K562 (cell line): ENCODE results near the gene ZNF648. TPM values are rescaled to one million over a fixed set of nuclear protein-coding genes. Genes with fewer than 3 reads are reported as not detected.

Experiments used
- ATAC-seq: fragments of 200-7000 bp; cut with Tn5 transposase; 3 replicates; pipeline ENCODE4 v1.9.1; 2020; ENCODE audit warnings: moderate library complexity
- BruUV-seq: library from RNA; stranded (reverse); fragments of 400-500 nt; replicated peaks from 2 replicates; lab custom pipeline; 2021; lab: Mats Ljungman, UMichigan
- CTCF ChIA-PET: fragments of 300-600 bp; formaldehyde crosslinking; extraction: SDS; loops from one replicate; lab custom pipeline; 2021; ENCODE audit warnings: low intra/inter-chr PET ratio; lab: Yijun Ruan, JAX
- POLR2A ChIA-PET: fragments of 300-600, 350-650 bp; sonication (Branson Sonifier 250); formaldehyde crosslinking; extraction: SDS; loops from one replicate; lab custom pipeline; 2021; ENCODE audit warnings: antibody characterized with exemption, inconsistent platforms; lab: Yijun Ruan, JAX
- DNase-seq, 4 experiments: peaks; one replicate each; pipeline versions ENCODE4 v3.0.0 to v3.0.0-alpha.2; 2011 to 2018; ENCODE audit warnings: low spot score in 3 of 4, mixed read lengths in 3 of 4; ENCODE audit errors: extremely low read depth in 1 of 4
- FAIRE-seq: peaks from 2 replicates; lab custom pipeline; 2011; peaks lifted over from hg19 to GRCh38; lab: Jason Lieb, UNC
- H2AFZ ChIP-seq: 2 replicates; pipeline ENCODE4 v1.6.0; 2011; ENCODE audit warnings: low read depth, low read length, control low read depth, inconsistent platforms
- H3K27ac ChIP-seq: fragments of 200-600 bp; 3 replicates; pipeline ENCODE4 v1.8.0; 2011; ENCODE audit warnings: low read depth, mild to moderate bottlenecking, control low read depth, inconsistent platforms, low read length, moderate library complexity, mixed read lengths; ENCODE audit errors: extremely low read depth
- H3K27me3 ChIP-seq, 2 experiments: fragments of 300-600 bp in 1 of 2; 2 replicates in 1 of 2; 3 replicates in 1 of 2; pipeline versions ENCODE4 v1.6.0 to v1.8.0; 2011; ENCODE audit warnings: inconsistent platforms in 2 of 2, low read length in 2 of 2, mild to moderate bottlenecking in 1 of 2, mixed read lengths in 1 of 2, moderate library complexity in 1 of 2; ENCODE audit not compliant: control insufficient read depth in 2 of 2, insufficient read depth in 2 of 2
- H3K36me3 ChIP-seq: fragments of 300-600 bp; 3 replicates; pipeline ENCODE4 v1.8.0; 2011; ENCODE audit warnings: mild to moderate bottlenecking, low read length, inconsistent platforms; ENCODE audit not compliant: control insufficient read depth, insufficient read depth
- H3K4me1 ChIP-seq, 2 experiments: fragments of 200-600 bp in 1 of 2; replicated peaks in 1 of 2; 2 replicates in 1 of 2; 3 replicates in 1 of 2; pipeline versions ENCODE4 v1.5.1 to v1.8.0; 2011; ENCODE audit warnings: inconsistent platforms in 2 of 2, low read length in 2 of 2, mild to moderate bottlenecking in 1 of 2, mixed read lengths in 1 of 2, moderate library complexity in 1 of 2; ENCODE audit not compliant: control insufficient read depth in 2 of 2, insufficient read depth in 2 of 2
- H3K4me2 ChIP-seq: 2 replicates; pipeline ENCODE4 v1.6.1; 2011; ENCODE audit warnings: low read length, control low read depth, inconsistent platforms, mixed read lengths; ENCODE audit not compliant: insufficient read depth
- H3K4me3 ChIP-seq: fragments of 200-600 bp; sonication (generic), shearing (Covaris generic); 2 replicates; pipeline ENCODE4 v1.5.1; 2016; ENCODE audit warnings: control low read depth, inconsistent platforms
- H3K79me2 ChIP-seq: fragments of 200-600 bp; 3 replicates; pipeline ENCODE4 v1.8.0; 2011; ENCODE audit warnings: low read length, inconsistent platforms; ENCODE audit not compliant: control insufficient read depth, insufficient read depth
- H3K9ac ChIP-seq, 2 experiments: 2 replicates each; pipeline versions ENCODE4 v1.6.0 to v1.6.1; 2011; ENCODE audit warnings: low read depth in 2 of 2, low read length in 2 of 2, control low read depth in 1 of 2, inconsistent platforms in 1 of 2, mild to moderate bottlenecking in 1 of 2, mixed read lengths in 1 of 2; ENCODE audit not compliant: insufficient read depth in 1 of 2
- H3K9me1 ChIP-seq: one replicate; pipeline ENCODE4 v1.6.0; 2011; ENCODE audit warnings: inconsistent platforms, mild to moderate bottlenecking, low read length, moderate library complexity; ENCODE audit not compliant: control insufficient read depth, insufficient read depth
- H3K9me3 ChIP-seq: replicated peaks from 2 replicates; pipeline ENCODE4 v1.5.1; 2011; ENCODE audit warnings: low read depth, low read length, inconsistent platforms; ENCODE audit not compliant: control insufficient read depth, insufficient read depth
- H4K20me1 ChIP-seq: replicated peaks from 2 replicates; pipeline ENCODE4 v1.6.1; 2011; ENCODE audit warnings: low read length, inconsistent platforms, mixed read lengths; ENCODE audit not compliant: control insufficient read depth, insufficient read depth
- COPS2 ChIP-seq: fragments of 450-650 bp; conservative IDR thresholded peaks from 2 replicates; pipeline ENCODE4 v1.6.1; 2016; ENCODE audit warnings: mild to moderate bottlenecking, moderate library complexity
- MAFG ChIP-seq: fragments of 450-650 bp; conservative IDR thresholded peaks from 2 replicates; pipeline ENCODE4 v1.6.1; 2016; ENCODE audit warnings: missing genetic modification characterization, missing compliant biosample characterization
- ZNF133 ChIP-seq: fragments of 250-450 bp; sonication (Bioruptor Pico); IDR thresholded peaks from 2 replicates; pipeline ENCODE4 v1.4.0; 2020; ENCODE audit warnings: mild to moderate bottlenecking
- WGBS: fragments of 100-300 bp; shearing (Covaris generic); methylation state at CpG from one replicate; pipeline ENCODE4 v1.1.6; 2016; ENCODE audit warnings: low coverage, mixed read lengths; ENCODE audit not compliant: insufficient coverage; ENCODE audit errors: missing lambda C conversion rate; 5-methylcytosine and 5-hydroxymethylcytosine counted together
- in situ Hi-C: fragments of 300-500 bp; cut with MboI; formaldehyde crosslinking; loops from 4 replicates; pipeline ENCODE4 v1.15.0; 2018; ENCODE audit warnings: inconsistent platforms, mixed read lengths
- intact Hi-C: fragments of 100-400 bp; cut with micrococcal nuclease; formaldehyde crosslinking; loops from 2 replicates; pipeline ENCODE4 v1.14.2; 2022
- polyA plus RNA-seq, 8 experiments: library from polyadenylated mRNA; depleted of rRNA in 4 of 8; stranded (reverse) in 5 of 8; unstranded in 3 of 8; fragments of >200 nt; fragmentation: Nextera tagmentation in 2 of 8; fragmentation: Illumina TruSeq in 1 of 8; extraction: Ambion mirVana in 2 of 8; extraction: Trizol in 1 of 8; gene quantifications; 2 replicates each; pipeline versions ENCODE4 v1.2.1 to v1.2.3, GENCODE V29; 2011 to 2014; ENCODE audit warnings: inconsistent platforms in 1 of 8, missing spikeins in 1 of 8
- total RNA-seq, 7 experiments: library from RNA; depleted of rRNA in 6 of 7; stranded (reverse); fragments of >200 nt in 6 of 7; fragmentation: Illumina TruSeq in 2 of 7; extraction: Trizol in 2 of 7; gene quantifications; 2 replicates each; pipeline versions ENCODE4 v1.2.1 to v1.2.3, GENCODE V29; 2011 to 2021; ENCODE audit warnings: low replicate concordance in 1 of 7
- TF ChIP-seq, protein P1 (sequence below): sonication (generic); formaldehyde crosslinking; IDR thresholded peaks from 2 replicates; pipeline ENCODE4 v1.8.0; 2022; ENCODE audit warnings: missing genetic modification reagents, mild to moderate bottlenecking, borderline replicate concordance

The ZNF648 gene
- total and polyA plus RNA-seq, 9 of the 15 experiments (the other 6 are each of a cell fraction or from before 2014, with no cell fraction given): 0.06 to 0.27 (median 0.18) TPM; not detected in 2

DNA sequence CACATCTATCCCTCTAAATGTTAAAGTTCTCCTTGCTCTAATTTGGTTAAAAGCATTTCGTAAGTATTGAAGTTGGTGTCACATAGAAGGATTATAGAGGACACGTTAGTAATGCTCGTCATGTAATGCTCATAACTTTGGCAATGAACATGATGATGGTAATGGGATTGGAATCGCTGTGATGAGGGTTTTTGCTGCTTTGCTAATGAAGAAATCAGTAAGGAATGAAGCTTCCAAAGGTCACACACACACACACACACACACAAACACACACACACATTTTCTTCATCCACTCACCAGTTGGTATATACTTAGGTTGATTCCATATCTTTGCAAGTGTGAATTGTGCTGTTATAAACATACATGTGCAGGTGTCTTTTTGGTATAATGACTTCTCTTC, 36.8 kb upstream of the ZNF648 start:
- Histone ChIP-seq H3K79me2 (no peaks in the 10 kb centered on the region), H3K36me3 (no peaks in the 10 kb centered on the region), H3K27me3 (peaks cover 10 to 24% of the 10 kb centered on the region in 2 experiments; a peak in 4 of 5 replicates), H3K27ac (no peak overlapping the region), H3K4me2 (no peak overlapping the region), H4K20me1 (no peaks in the 10 kb centered on the region), H3K4me3 (no peak overlapping the region), H3K9ac (no peak overlapping the region), H3K9me3 (no peaks in the 10 kb centered on the region), H3K9me1 (no peaks in the 10 kb centered on the region), H3K4me1 (no peaks in the 10 kb centered on the region), H2AFZ (no peak overlapping the region)
- WGBS: 0% methylated on average over 4 of the region's 4 CpGs
- in situ Hi-C loops: no loop called here
- FAIRE-seq (no peak), DNase-seq (no peak), ATAC-seq (no peak)
- BruUV-seq: no TSS peak
- CTCF ChIA-PET: no interaction called here
- POLR2A ChIA-PET: interaction anchor here (2.2 kb wide), 1 partner anchor 10 kb away, joined by 10 read pairs; no protein-coding TSS in a partner anchor
- intact Hi-C loops: no loop called here
- TF ChIP-seq ZNF133 (CRISPR knock-in tag): no peak

DNA sequence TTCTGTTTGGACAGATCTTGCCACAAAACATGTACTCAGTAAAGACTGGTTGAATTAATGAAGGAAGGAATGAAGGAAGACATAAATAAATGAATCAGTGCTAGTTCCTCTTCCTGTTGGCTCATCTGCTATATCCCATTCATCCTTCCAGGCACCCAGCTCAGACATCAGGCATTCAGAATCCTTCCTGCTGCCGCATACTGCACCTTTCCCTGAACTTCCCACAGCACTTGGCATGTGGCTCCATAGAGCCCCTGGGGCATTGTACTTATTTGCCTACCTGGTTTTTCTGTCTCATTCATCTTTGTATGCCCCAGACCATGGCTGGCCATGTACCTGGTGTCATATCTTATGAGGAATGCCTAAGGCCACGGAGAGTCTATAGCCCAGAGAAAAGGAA, 34.4 kb upstream of the ZNF648 start:
- H3K4me2 ChIP-seq: no peak overlapping the region
- ATAC-seq (no peak), DNase-seq (no peak), FAIRE-seq (no peak)
- no peak overlapping the region for H3K9ac ChIP-seq
- in situ Hi-C loops (no loop called here), intact Hi-C loops (no loop called here)
- no TSS peak for BruUV-seq
- H3K9me3 ChIP-seq: no peaks in the 10 kb centered on the region
- no peak overlapping the region for H2AFZ ChIP-seq
- peaks cover 8 to 32% of the 10 kb centered on the region in 2 experiments; a peak in 4 of 5 replicates for H3K27me3 ChIP-seq
- no peaks in the 10 kb centered on the region for H3K9me1 ChIP-seq
- H4K20me1 ChIP-seq: no peaks in the 10 kb centered on the region
- 0% methylated on average over 2 of the region's 2 CpGs for WGBS
- H3K4me1 ChIP-seq: no peaks in the 10 kb centered on the region
- POLR2A ChIA-PET: no interaction called here
- CTCF ChIA-PET: no interaction called here
- no peak overlapping the region for H3K4me3 ChIP-seq
- no peak overlapping the region for H3K27ac ChIP-seq
- H3K36me3 ChIP-seq: no peaks in the 10 kb centered on the region
- TF ChIP-seq, protein P1, sequence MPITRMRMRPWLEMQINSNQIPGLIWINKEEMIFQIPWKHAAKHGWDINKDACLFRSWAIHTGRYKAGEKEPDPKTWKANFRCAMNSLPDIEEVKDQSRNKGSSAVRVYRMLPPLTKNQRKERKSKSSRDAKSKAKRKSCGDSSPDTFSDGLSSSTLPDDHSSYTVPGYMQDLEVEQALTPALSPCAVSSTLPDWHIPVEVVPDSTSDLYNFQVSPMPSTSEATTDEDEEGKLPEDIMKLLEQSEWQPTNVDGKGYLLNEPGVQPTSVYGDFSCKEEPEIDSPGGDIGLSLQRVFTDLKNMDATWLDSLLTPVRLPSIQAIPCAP (CRISPR knock-in tag): no peak
- TF ChIP-seq COPS2 (no peak), MAFG (tag) (no peak)
- H3K79me2 ChIP-seq: no peaks in the 10 kb centered on the region
